Lung (tissue), 12 donors: ENCODE measurements around the gene LMOD2. TPM values are rescaled to one million over a fixed set of nuclear protein-coding genes. Genes with fewer than 3 reads are reported as not detected.

Source experiments
- ATAC-seq: fragments of 200-7000 bp; cut with Tn5 transposase; one replicate; pipeline ENCODE4 v1.9.1; 2020; ENCODE audit warnings: moderate number of reproducible peaks; ENCODE audit not compliant: insufficient read depth, low FRiP score
- DNase-seq, 3 donors: peaks; one replicate each; pipeline ENCODE4 v3.0.0-alpha.2; 2013 to 2017
- H3K27ac ChIP-seq, 2 donors: one replicate each; pipeline ENCODE4 v1.5.1; 2013; ENCODE audit warnings: mild to moderate bottlenecking in 2 of 2, moderate library complexity in 2 of 2, control low read depth in 1 of 2, inconsistent platforms in 1 of 2, low read depth in 1 of 2, low read length in 1 of 2
- H3K27me3 ChIP-seq, 3 donors: one replicate each; pipeline ENCODE4 v1.5.1; 2013; ENCODE audit warnings: low read length in 2 of 3; ENCODE audit not compliant: control insufficient read depth in 3 of 3, insufficient read depth in 3 of 3
- H3K36me3 ChIP-seq, 4 donors: one replicate each; pipeline ENCODE4 v1.5.1; 2013; ENCODE audit warnings: low read length in 4 of 4, mild to moderate bottlenecking in 1 of 4, moderate library complexity in 1 of 4; ENCODE audit not compliant: control insufficient read depth in 4 of 4, insufficient read depth in 4 of 4
- H3K4me1 ChIP-seq, 5 donors: one replicate each; pipeline ENCODE4 v1.5.1; 2013; ENCODE audit warnings: low read length in 5 of 5, mild to moderate bottlenecking in 2 of 5, moderate library complexity in 1 of 5; ENCODE audit not compliant: control insufficient read depth in 5 of 5, insufficient read depth in 5 of 5
- H3K4me3 ChIP-seq: one replicate; pipeline ENCODE4 v1.5.1; 2013; ENCODE audit warnings: mild to moderate bottlenecking, control low read depth, moderate library complexity
- H3K9ac ChIP-seq, 2 donors: one replicate each; pipeline ENCODE4 v1.5.1; 2013; ENCODE audit warnings: low read length in 2 of 2, control low read depth in 1 of 2; ENCODE audit not compliant: insufficient read depth in 1 of 2
- H3K9me3 ChIP-seq, 4 donors: one replicate each; pipeline ENCODE4 v1.5.1; 2013; ENCODE audit warnings: low read length in 3 of 4, mild to moderate bottlenecking in 1 of 4, moderate library complexity in 1 of 4; ENCODE audit not compliant: control insufficient read depth in 4 of 4, insufficient read depth in 3 of 4
- WGBS, 2 donors: extraction: QIAGEN DNeasy Blood & Tissue Kit; methylation state at CpG; one replicate each; pipeline ENCODE4 v1.1.7; 2013; 5-methylcytosine and 5-hydroxymethylcytosine counted together
- polyA plus RNA-seq, 2 donors: library from polyadenylated mRNA; stranded (reverse); fragments of 200-250 nt; gene quantifications; one replicate each; pipeline ENCODE4 v1.2.1, GENCODE V29; 2013
- total RNA-seq, 2 donors: library from RNA; depleted of rRNA in 1 of 2; stranded (reverse); fragments of >200 nt in 1 of 2; gene quantifications; one replicate each; pipeline ENCODE4 v1.2.1, GENCODE V29; 2014 to 2021
- TF ChIP-seq, protein P1 (sequence below): IDR thresholded peaks from 2 replicates; pipeline ENCODE4 v1.5.1; 2012; ENCODE audit warnings: mild to moderate bottlenecking; ENCODE audit errors: control extremely low read depth, extremely low read depth
- donor health status: control.
- donor health status: control.
- donor health status: Bipolar disorder and iron deficiency.
- donor health status: healthy.
- donor health status: DM: yes; HTN: yes; CAD: no.

LMOD2 gene
- total and polyA plus RNA-seq, 4 donors: 1.1 TPM; not detected in 3

DNA sequence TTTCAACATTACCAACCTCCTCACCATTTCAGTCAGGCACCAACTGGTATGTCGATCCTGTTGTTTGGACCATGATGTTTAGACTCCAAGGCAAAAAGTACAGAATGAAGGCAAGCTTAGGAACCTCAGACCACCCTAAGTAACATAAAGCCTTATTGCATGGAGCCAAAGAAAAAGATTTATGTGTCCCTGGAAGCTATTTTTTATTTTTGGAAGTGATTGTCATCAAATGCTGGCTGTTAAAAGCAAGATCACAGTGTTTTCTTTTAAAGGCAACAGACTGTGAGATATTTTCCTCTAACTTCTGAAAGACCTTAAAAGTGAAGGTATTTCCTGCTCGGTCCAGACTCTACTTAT, 45.8 kb upstream of the LMOD2 start:
- no peaks in the 10 kb centered on the region for H3K27me3 ChIP-seq
- DNase-seq: no peak
- H3K4me3 ChIP-seq: no peak overlapping the region
- no peaks in the 10 kb centered on the region for H3K36me3 ChIP-seq
- TF ChIP-seq, protein P1, sequence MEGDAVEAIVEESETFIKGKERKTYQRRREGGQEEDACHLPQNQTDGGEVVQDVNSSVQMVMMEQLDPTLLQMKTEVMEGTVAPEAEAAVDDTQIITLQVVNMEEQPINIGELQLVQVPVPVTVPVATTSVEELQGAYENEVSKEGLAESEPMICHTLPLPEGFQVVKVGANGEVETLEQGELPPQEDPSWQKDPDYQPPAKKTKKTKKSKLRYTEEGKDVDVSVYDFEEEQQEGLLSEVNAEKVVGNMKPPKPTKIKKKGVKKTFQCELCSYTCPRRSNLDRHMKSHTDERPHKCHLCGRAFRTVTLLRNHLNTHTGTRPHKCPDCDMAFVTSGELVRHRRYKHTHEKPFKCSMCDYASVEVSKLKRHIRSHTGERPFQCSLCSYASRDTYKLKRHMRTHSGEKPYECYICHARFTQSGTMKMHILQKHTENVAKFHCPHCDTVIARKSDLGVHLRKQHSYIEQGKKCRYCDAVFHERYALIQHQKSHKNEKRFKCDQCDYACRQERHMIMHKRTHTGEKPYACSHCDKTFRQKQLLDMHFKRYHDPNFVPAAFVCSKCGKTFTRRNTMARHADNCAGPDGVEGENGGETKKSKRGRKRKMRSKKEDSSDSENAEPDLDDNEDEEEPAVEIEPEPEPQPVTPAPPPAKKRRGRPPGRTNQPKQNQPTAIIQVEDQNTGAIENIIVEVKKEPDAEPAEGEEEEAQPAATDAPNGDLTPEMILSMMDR: no peak
- no peak overlapping the region for H3K9ac ChIP-seq
- 81 to 88% methylated on average over 2 of the region's 2 CpGs for WGBS, 2 donors
- H3K4me1 ChIP-seq: peaks cover 0 to 14% (median 0%) of the 10 kb centered on the region in 5 donors
- H3K9me3 ChIP-seq: no peaks in the 10 kb centered on the region
- peak overlapping the region in 1 of 2 donors; percentile 77 for H3K27ac ChIP-seq
- no peak for ATAC-seq

DNA sequence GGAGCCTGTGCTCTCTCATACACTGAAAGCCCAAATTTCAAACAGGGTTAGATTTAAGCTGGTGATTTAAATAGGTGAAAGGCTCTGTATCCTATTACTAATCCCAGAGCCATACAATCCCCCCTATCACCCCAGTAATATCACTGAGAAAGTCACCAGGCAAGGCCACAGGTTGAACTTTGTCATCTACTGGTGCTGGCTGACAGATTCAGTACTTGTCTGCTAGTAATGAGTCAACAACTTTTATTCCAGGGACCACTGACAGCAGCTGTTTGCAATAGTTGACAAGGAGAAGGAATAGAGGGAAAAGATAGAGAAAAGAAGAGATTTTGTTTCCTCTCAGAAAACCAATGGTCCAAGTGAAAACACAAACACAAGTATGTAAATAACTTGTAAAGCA, 43.6 kb upstream of the LMOD2 start:
- ATAC-seq (no peak), DNase-seq (no peak)
- no peaks in the 10 kb centered on the region for H3K27me3 ChIP-seq
- TF ChIP-seq, protein P1: no peak
- H3K4me1 ChIP-seq: peaks cover 0 to 9% (median 0%) of the 10 kb centered on the region in 5 donors
- H3K36me3 ChIP-seq: no peaks in the 10 kb centered on the region
- H3K4me3 ChIP-seq: no peak overlapping the region
- H3K9me3 ChIP-seq: no peaks in the 10 kb centered on the region
- no peak overlapping the region for H3K9ac ChIP-seq
- H3K27ac ChIP-seq: peak overlapping the region in 1 of 2 donors; percentile 49

DNA sequence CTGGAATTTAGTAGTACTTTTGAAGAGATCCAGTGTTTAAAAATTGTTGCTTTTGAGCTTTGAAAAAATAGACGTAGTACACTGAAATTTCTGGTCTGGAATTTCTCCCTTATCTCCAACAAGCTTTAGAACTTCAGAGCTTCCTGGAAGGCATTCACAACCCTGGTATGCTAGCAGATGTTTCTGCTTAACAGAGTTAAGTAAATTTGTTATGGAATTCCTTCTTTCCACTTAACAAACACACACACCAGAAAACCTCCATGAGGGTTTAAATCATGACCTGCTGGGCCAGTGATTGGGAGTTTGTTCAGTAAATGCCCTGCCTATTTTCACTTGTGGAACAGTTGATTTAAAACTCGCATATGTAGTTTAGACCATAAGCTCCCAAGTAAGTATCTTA, 40.3 kb upstream of the LMOD2 start:
- H3K9me3 ChIP-seq: no peaks in the 10 kb centered on the region

DNA sequence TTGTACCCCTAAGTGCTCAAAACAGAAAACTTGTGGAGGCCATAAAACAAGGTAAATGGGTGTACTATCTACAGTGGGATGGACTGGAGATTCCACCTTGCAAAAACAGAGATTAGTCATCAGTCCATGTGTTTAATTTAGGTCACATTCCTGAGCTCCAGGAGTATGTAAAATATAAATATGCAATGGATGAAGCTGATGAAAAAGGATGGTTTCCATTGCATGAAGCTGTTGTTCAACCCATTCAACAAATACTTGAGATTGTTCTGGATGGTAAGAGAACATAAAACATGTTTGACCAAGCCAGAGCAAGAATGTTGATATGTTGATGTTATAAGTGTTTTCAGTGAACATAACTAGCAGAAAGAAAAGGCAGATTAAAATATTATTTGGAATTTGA, 39.4 kb upstream of the LMOD2 start:
- peaks cover 0 to 3% (median 0%) of the 10 kb centered on the region in 5 donors for H3K4me1 ChIP-seq
- no peak for ATAC-seq
- no peaks in the 10 kb centered on the region for H3K27me3 ChIP-seq
- DNase-seq: no peak
- H3K9ac ChIP-seq: no peak overlapping the region
- H3K36me3 ChIP-seq: no peaks in the 10 kb centered on the region
- no peaks in the 10 kb centered on the region for H3K9me3 ChIP-seq
- H3K27ac ChIP-seq: no peak overlapping the region
- no peak overlapping the region for H3K4me3 ChIP-seq
- TF ChIP-seq, protein P1: no peak

More for the DNA sequence above, 40.3 kb upstream of the LMOD2 start:
- TF ChIP-seq, protein P1: no peak
- Histone ChIP-seq H3K4me1 (peaks cover 0 to 3% (median 0%) of the 10 kb centered on the region in 5 donors), H3K27ac (no peak overlapping the region), H3K27me3 (no peaks in the 10 kb centered on the region), H3K9ac (no peak overlapping the region), H3K36me3 (no peaks in the 10 kb centered on the region), H3K4me3 (no peak overlapping the region)
- 45 to 63% methylated on average over 2 of the region's 2 CpGs for WGBS, 2 donors
- ATAC-seq (peak; percentile 29), DNase-seq (peak; percentile 18 to 68 (median 63))
